OCI-LY3 (cell line): ENCODE results near the gene CD14.
"Not testable (repeated sequence)": the region's sequence is repeated elsewhere in the genome, so short reads cannot be mapped to it uniquely, and the experiment has no call there.

Experiments used
- H2AFZ ChIP-seq: fragments of 200-600, 300-600 bp; shearing (Covaris generic); 2 replicates; pipeline ENCODE4 v1.6.0; 2014; ENCODE audit warnings: antibody characterized with exemption, low read depth, low read length
- H3K27ac ChIP-seq: fragments of 200-600, 300-600 bp; sonication (generic); 2 replicates; pipeline ENCODE4 v1.5.1; 2014; ENCODE audit warnings: mild to moderate bottlenecking, low read length, moderate library complexity, mixed read lengths
- H3K27me3 ChIP-seq: fragments of 200-600, 300-600 bp; sonication (generic); 2 replicates; pipeline ENCODE4 v1.6.1; 2014; ENCODE audit warnings: low read depth, low read length, mixed read lengths
- H3K36me3 ChIP-seq: fragments of 200-600, 300-600 bp; sonication (generic); replicated peaks from 2 replicates; pipeline ENCODE3; 2014; ENCODE audit warnings: low read depth, low read length, mixed read lengths
- H3K4me1 ChIP-seq: fragments of 300-600, 200-600 bp; sonication (generic); 2 replicates; pipeline ENCODE4 v1.6.1; 2014; ENCODE audit warnings: low read length, mixed read lengths
- H3K4me2 ChIP-seq: fragments of 200-600, 300-600 bp; sonication (generic); 2 replicates; pipeline ENCODE4 v1.6.1; 2014; ENCODE audit warnings: low read length, mixed read lengths
- H3K4me3 ChIP-seq: fragments of 300-600, 200-600 bp; sonication (generic); 2 replicates; pipeline ENCODE4 v1.5.1; 2014; ENCODE audit warnings: antibody characterized with exemption, mild to moderate bottlenecking, low read length, moderate library complexity
- H3K79me2 ChIP-seq: fragments of 300-600, 200-600 bp; shearing (Covaris generic); 2 replicates; pipeline ENCODE4 v1.6.1; 2014; ENCODE audit warnings: mild to moderate bottlenecking, low read length, mixed read lengths
- H3K9ac ChIP-seq: fragments of 300-600, 200-600 bp; shearing (Covaris generic); 2 replicates; pipeline ENCODE4 v1.6.0; 2014; ENCODE audit warnings: mild to moderate bottlenecking, low read length, moderate library complexity
- H3K9me3 ChIP-seq: fragments of 200-600, 300-600 bp; shearing (Covaris generic); 2 replicates; pipeline ENCODE4 v1.6.1; 2014; ENCODE audit warnings: low read length, mixed read lengths; ENCODE audit not compliant: insufficient read depth
- H4K20me1 ChIP-seq: fragments of 200-600, 300-600 bp; sonication (generic); 2 replicates; pipeline ENCODE4 v1.6.1; 2016; ENCODE audit warnings: low read length, mixed read lengths; ENCODE audit not compliant: insufficient read depth
- CTCF ChIP-seq: fragments of 200-600, 300-600 bp; sonication (generic); IDR thresholded peaks from 2 replicates; pipeline ENCODE4 v1.5.1; 2014; ENCODE audit warnings: antibody characterized with exemption, low read length, low read depth
- EZH2phosphoT487 ChIP-seq: fragments of 200-600 bp; shearing (Covaris generic); IDR thresholded peaks from 2 replicates; pipeline ENCODE4 v1.6.1; 2018; ENCODE audit warnings: antibody characterized with exemption, mixed run types, low read depth

Gene CD14

GRCh38 chr5:140598836-140599235 lies 34.1 kb downstream of the CD14 start:
- Histone ChIP-seq H2AFZ (no peak overlapping the region), H3K79me2 (no peaks in the 10 kb centered on the region), H3K9me3 (no peaks in the 10 kb centered on the region), H3K4me3 (no peak overlapping the region), H4K20me1 (no peaks in the 10 kb centered on the region), H3K27me3 (no peaks in the 10 kb centered on the region), H3K9ac (no peak overlapping the region), H3K4me2 (no peak overlapping the region), H3K4me1 (no peaks in the 10 kb centered on the region), H3K27ac (no peak overlapping the region), H3K36me3 (no peaks in the 10 kb centered on the region)
- TF ChIP-seq CTCF, result no peak
- TF ChIP-seq EZH2phosphoT487, result no peak

GRCh38 chr5:140596321-140596741 lies 36.6 kb downstream of the CD14 start:
- no peak overlapping the region for H3K27ac ChIP-seq
- no peaks in the 10 kb centered on the region for H4K20me1 ChIP-seq
- H3K9me3 ChIP-seq, result no peaks in the 10 kb centered on the region
- no peaks in the 10 kb centered on the region for H3K79me2 ChIP-seq
- H3K4me2 ChIP-seq, result no peak overlapping the region
- H3K9ac ChIP-seq, result no peak overlapping the region
- no peak overlapping the region for H3K4me3 ChIP-seq
- TF ChIP-seq EZH2phosphoT487 (no peak), CTCF (no peak)
- H2AFZ ChIP-seq, result no peak overlapping the region
- no peaks in the 10 kb centered on the region for H3K27me3 ChIP-seq
- H3K4me1 ChIP-seq, result no peaks in the 10 kb centered on the region
- H3K36me3 ChIP-seq, result no peaks in the 10 kb centered on the region

- no peaks in the 10 kb centered on the region for H3K9me3 ChIP-seq
- no peaks in the 10 kb centered on the region for H3K4me1 ChIP-seq
- H3K27me3 ChIP-seq, result no peaks in the 10 kb centered on the region
- no peaks in the 10 kb centered on the region for H3K36me3 ChIP-seq
- H4K20me1 ChIP-seq, result no peaks in the 10 kb centered on the region
- no peaks in the 10 kb centered on the region for H3K79me2 ChIP-seq
- H2AFZ ChIP-seq, result no peak overlapping the region
- TF ChIP-seq EZH2phosphoT487 (no peak), CTCF (no peak)
- no peak overlapping the region for H3K4me2 ChIP-seq
- H3K9ac ChIP-seq, result no peak overlapping the region
- H3K27ac ChIP-seq, result no peak overlapping the region
- no peak overlapping the region for H3K4me3 ChIP-seq
Measured at GRCh38 chr5:140595538-140596300, 37.3 kb downstream of the CD14 start.

GRCh38 chr5:140594169-140594568 lies 38.8 kb downstream of the CD14 start:
- Histone ChIP-seq H3K27ac (no peak overlapping the region), H3K4me1 (no peaks in the 10 kb centered on the region), H3K9me3 (no peaks in the 10 kb centered on the region), H3K4me2 (no peak overlapping the region), H4K20me1 (no peaks in the 10 kb centered on the region), H3K9ac (no peak overlapping the region), H3K36me3 (no peaks in the 10 kb centered on the region), H3K4me3 (no peak overlapping the region), H3K79me2 (no peaks in the 10 kb centered on the region), H2AFZ (no peak overlapping the region), H3K27me3 (no peaks in the 10 kb centered on the region)
- TF ChIP-seq EZH2phosphoT487, result no peak
- TF ChIP-seq CTCF, result no peak

GRCh38 chr5:140593070-140593469 lies 39.9 kb downstream of the CD14 start:
- H3K36me3 ChIP-seq, H3K4me2 ChIP-seq, H3K4me1 ChIP-seq, H3K9me3 ChIP-seq, H3K9ac ChIP-seq, H3K79me2 ChIP-seq, H3K27me3 ChIP-seq, H4K20me1 ChIP-seq, H3K27ac ChIP-seq, H2AFZ ChIP-seq, H3K4me3 ChIP-seq: not testable (repeated sequence)
